ENCODE measurements around the gene CPNE2.

CPNE2 gene

DNA sequence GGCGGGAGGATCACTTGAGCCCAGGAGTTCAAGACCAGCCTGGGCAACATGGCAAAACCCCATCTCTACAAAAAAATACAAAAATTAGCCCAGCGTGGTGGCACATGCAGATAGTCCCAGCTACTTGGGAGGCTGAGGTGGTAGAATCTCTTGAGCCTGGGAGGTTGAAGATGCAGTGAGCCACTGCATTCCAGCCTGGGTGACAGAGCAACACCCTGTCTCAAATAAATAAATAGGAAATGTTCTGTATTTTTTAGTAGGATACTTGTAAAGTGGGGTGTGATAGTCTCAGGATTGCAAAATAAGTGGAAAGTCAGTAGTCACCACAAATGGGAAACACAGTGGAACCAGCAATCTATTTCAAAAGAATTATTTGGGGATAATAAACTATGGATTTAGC is 97.8 kb downstream of the CPNE2 start:
- 81 to 92% methylated on average over 2 of the region's 2 CpGs for WGBS, 2 experiments
- Histone ChIP-seq H3K36me3 (ENCODE audit: control insufficient read depth, insufficient read depth, low read length) (no peaks in the 10 kb centered on the region), H3K4me3 (ENCODE audit: insufficient read depth, low read depth, low read length) (no peak overlapping the region), H3K27me3 (ENCODE audit: control insufficient read depth, insufficient read depth, low read length, poor library complexity, severe bottlenecking) (no peaks in the 10 kb centered on the region), H3K4me1 (ENCODE audit: control insufficient read depth, insufficient read depth, low read length) (peaks cover 8% of the 10 kb centered on the region), H3K9me3 (ENCODE audit: control insufficient read depth, low read length) (no peaks in the 10 kb centered on the region), H3K27ac (ENCODE audit: insufficient read depth, low read depth, low read length, poor library complexity, severe bottlenecking) (no peak overlapping the region)

GRCh38 chr16:57191056-57191571 is 98.7 kb downstream of the CPNE2 start:
- Histone ChIP-seq H3K4me3 (ENCODE audit: insufficient read depth, low read depth, low read length) (no peak overlapping the region), H3K9me3 (ENCODE audit: control insufficient read depth, low read length) (no peaks in the 10 kb centered on the region), H3K27me3 (ENCODE audit: control insufficient read depth, insufficient read depth, low read length, poor library complexity, severe bottlenecking) (no peaks in the 10 kb centered on the region), H3K36me3 (ENCODE audit: control insufficient read depth, insufficient read depth, low read length) (no peaks in the 10 kb centered on the region), H3K27ac (ENCODE audit: insufficient read depth, low read depth, low read length, poor library complexity, severe bottlenecking) (no peak overlapping the region), H3K4me1 (ENCODE audit: control insufficient read depth, insufficient read depth, low read length) (peaks cover 8% of the 10 kb centered on the region)
- 91 to 100% methylated on average over 2 to 3 of the region's 3 CpGs for WGBS, 2 experiments

GRCh38 chr16:57192146-57192545 is 99.8 kb downstream of the CPNE2 start:
- no peaks in the 10 kb centered on the region for H3K9me3 ChIP-seq (ENCODE audit: control insufficient read depth, low read length)
- no peak overlapping the region for H3K4me3 ChIP-seq (ENCODE audit: insufficient read depth, low read depth, low read length)
- H3K36me3 ChIP-seq (ENCODE audit: control insufficient read depth, insufficient read depth, low read length): no peaks in the 10 kb centered on the region
- H3K27ac ChIP-seq (ENCODE audit: insufficient read depth, low read depth, low read length, poor library complexity, severe bottlenecking): no peak overlapping the region
- H3K27me3 ChIP-seq (ENCODE audit: control insufficient read depth, insufficient read depth, low read length, poor library complexity, severe bottlenecking): no peaks in the 10 kb centered on the region
- WGBS, 2 experiments: 87 to 100% methylated on average over 2 of the region's 3 CpGs
- H3K4me1 ChIP-seq (ENCODE audit: control insufficient read depth, insufficient read depth, low read length): peaks cover 8% of the 10 kb centered on the region

DNA sequence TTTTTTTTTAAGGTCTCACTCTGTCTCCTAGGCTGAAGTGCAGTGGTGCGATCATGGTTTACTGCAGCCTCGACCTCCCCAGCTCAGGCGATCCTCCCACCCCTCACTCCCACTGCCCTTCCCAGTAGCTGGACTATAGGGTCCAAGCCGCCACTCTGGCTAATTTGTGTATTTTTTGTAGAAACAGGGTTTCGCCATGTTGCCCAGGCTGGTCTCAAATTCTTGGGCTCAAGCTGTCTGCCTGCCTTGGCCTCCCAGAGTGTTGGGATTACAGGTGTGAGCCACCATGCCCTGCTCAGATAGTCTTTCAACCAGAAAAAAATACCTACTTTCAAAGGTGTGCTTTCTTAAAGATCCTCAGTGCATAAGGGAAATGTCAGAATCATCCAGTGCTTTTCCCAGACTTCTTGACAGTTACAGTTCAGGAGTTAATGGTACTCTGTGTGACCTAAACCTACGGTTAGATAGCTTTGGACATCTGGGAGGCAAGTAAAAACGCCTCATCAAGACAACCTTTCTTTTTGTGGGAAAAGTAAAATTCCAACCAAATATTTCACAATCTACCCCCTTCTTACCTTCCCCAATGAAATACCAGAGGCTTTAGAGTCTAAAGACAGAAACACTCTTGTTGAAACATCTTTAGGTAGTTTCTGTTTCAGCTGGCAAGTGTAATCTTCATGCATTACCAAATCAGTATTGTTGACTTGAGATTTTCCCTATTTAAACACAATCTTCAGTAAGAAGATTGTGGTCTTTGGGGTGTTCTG is 100.5 kb downstream of the CPNE2 start:
- no peaks in the 10 kb centered on the region for H3K9me3 ChIP-seq (ENCODE audit: control insufficient read depth, low read length)
- WGBS, 2 experiments: 79 to 80% methylated on average over 7 of the region's 7 CpGs
- H3K36me3 ChIP-seq (ENCODE audit: control insufficient read depth, insufficient read depth, low read length): no peaks in the 10 kb centered on the region
- no peaks in the 10 kb centered on the region for H3K27me3 ChIP-seq (ENCODE audit: control insufficient read depth, insufficient read depth, low read length, poor library complexity, severe bottlenecking)
- H3K4me3 ChIP-seq (ENCODE audit: insufficient read depth, low read depth, low read length): no peak overlapping the region
- no peak overlapping the region for H3K27ac ChIP-seq (ENCODE audit: insufficient read depth, low read depth, low read length, poor library complexity, severe bottlenecking)
- H3K4me1 ChIP-seq (ENCODE audit: control insufficient read depth, insufficient read depth, low read length): peaks cover 1% of the 10 kb centered on the region

DNA sequence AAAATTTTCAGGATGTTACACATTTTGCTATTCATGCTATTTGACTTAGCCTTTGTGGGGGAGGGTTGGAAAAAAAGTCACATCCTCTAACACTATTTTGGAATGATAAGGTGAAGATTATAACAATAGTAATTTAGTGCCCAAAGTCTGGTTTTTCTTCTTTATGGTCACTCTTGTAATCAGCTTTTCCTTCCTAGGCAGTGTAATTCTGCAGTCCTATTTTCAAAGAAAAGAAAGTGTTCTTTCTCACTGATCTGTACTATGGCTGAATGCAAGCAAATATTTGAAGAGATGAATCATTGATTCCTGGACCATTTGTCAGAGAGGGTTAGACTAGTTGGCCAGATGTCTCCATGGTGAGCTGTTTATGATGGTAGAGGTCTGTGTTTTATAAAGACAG is 102.1 kb downstream of the CPNE2 start:
- no peaks in the 10 kb centered on the region for H3K4me1 ChIP-seq (ENCODE audit: control insufficient read depth, insufficient read depth, low read length)
- H3K36me3 ChIP-seq (ENCODE audit: control insufficient read depth, insufficient read depth, low read length): no peaks in the 10 kb centered on the region
- H3K27ac ChIP-seq (ENCODE audit: insufficient read depth, low read depth, low read length, poor library complexity, severe bottlenecking): no peak overlapping the region
- no peaks in the 10 kb centered on the region for H3K27me3 ChIP-seq (ENCODE audit: control insufficient read depth, insufficient read depth, low read length, poor library complexity, severe bottlenecking)
- H3K9me3 ChIP-seq (ENCODE audit: control insufficient read depth, low read length): no peaks in the 10 kb centered on the region
- no peak overlapping the region for H3K4me3 ChIP-seq (ENCODE audit: insufficient read depth, low read depth, low read length)

- Histone ChIP-seq H3K4me3 (ENCODE audit: insufficient read depth, low read depth, low read length) (no peak overlapping the region), H3K27me3 (ENCODE audit: control insufficient read depth, insufficient read depth, low read length, poor library complexity, severe bottlenecking) (no peaks in the 10 kb centered on the region), H3K9me3 (ENCODE audit: control insufficient read depth, low read length) (no peaks in the 10 kb centered on the region), H3K36me3 (ENCODE audit: control insufficient read depth, insufficient read depth, low read length) (no peaks in the 10 kb centered on the region), H3K27ac (ENCODE audit: insufficient read depth, low read depth, low read length, poor library complexity, severe bottlenecking) (no peak overlapping the region), H3K4me1 (ENCODE audit: control insufficient read depth, insufficient read depth, low read length) (no peaks in the 10 kb centered on the region)
- WGBS, 2 experiments: 89 to 91% methylated on average over 4 of the region's 4 CpGs
These were observed 103.9 kb downstream of the CPNE2 start for GRCh38 chr16:57196286-57196685.

- Histone ChIP-seq H3K9me3 (ENCODE audit: control insufficient read depth, low read length) (no peaks in the 10 kb centered on the region), H3K4me3 (ENCODE audit: insufficient read depth, low read depth, low read length) (no peak overlapping the region), H3K4me1 (ENCODE audit: control insufficient read depth, insufficient read depth, low read length) (no peaks in the 10 kb centered on the region), H3K27ac (ENCODE audit: insufficient read depth, low read depth, low read length, poor library complexity, severe bottlenecking) (no peak overlapping the region), H3K36me3 (ENCODE audit: control insufficient read depth, insufficient read depth, low read length) (no peaks in the 10 kb centered on the region), H3K27me3 (ENCODE audit: control insufficient read depth, insufficient read depth, low read length, poor library complexity, severe bottlenecking) (no peaks in the 10 kb centered on the region)
- WGBS, 2 experiments: 95 to 96% methylated on average over 3 of the region's 3 CpGs
These were observed 104.4 kb downstream of the CPNE2 start for GRCh38 chr16:57196753-57197152.

Data from ectodermal cell (in vitro differentiated cells).